H9 (cell line): Measurements from ENCODE around the gene TAF8. TPM values are rescaled to one million over a fixed set of nuclear protein-coding genes. Genes with fewer than 3 reads are reported as not detected.
A peak's percentile ranks its signal among the peaks of the same experiment; 100 is the strongest.

Experiments
- DNase-seq: peaks from one replicate; pipeline ENCODE4 v3.0.0-alpha.2; 2017
- H2AFZ ChIP-seq: one replicate; pipeline ENCODE4 v1.6.1; 2013; ENCODE audit warnings: mild to moderate bottlenecking, low read length, control low read depth, moderate library complexity
- H2AK5ac ChIP-seq: 2 replicates; pipeline ENCODE4 v1.6.1; 2013; ENCODE audit warnings: low read length, control low read depth, mixed read lengths; ENCODE audit not compliant: insufficient read length
- H2BK120ac ChIP-seq: one replicate; pipeline ENCODE4 v1.6.1; 2013; ENCODE audit warnings: low read depth, mild to moderate bottlenecking, low read length, control low read depth, inconsistent platforms; ENCODE audit not compliant: poor library complexity, severe bottlenecking
- H2BK12ac ChIP-seq: 2 replicates; pipeline ENCODE4 v1.6.1; 2013; ENCODE audit warnings: low read length, control low read depth, mixed read lengths, low read depth; ENCODE audit not compliant: insufficient read length
- H2BK15ac ChIP-seq: 2 replicates; pipeline ENCODE4 v1.6.1; 2013; ENCODE audit warnings: low read depth, low read length, control low read depth
- H2BK20ac ChIP-seq: one replicate; pipeline ENCODE4 v1.6.1; 2013; ENCODE audit warnings: low read depth, mild to moderate bottlenecking, low read length, control low read depth, inconsistent platforms; ENCODE audit not compliant: poor library complexity, severe bottlenecking
- H2BK5ac ChIP-seq: 2 replicates; pipeline ENCODE4 v1.6.1; 2013; ENCODE audit warnings: low read length, control low read depth, mixed read lengths; ENCODE audit not compliant: insufficient read length
- H3K14ac ChIP-seq: 2 replicates; pipeline ENCODE4 v1.6.1; 2013; ENCODE audit warnings: low read length, control low read depth; ENCODE audit not compliant: insufficient read depth
- H3K18ac ChIP-seq: 2 replicates; pipeline ENCODE4 v1.6.1; 2013; ENCODE audit warnings: low read depth, mild to moderate bottlenecking, mixed read lengths, low read length, control low read depth; ENCODE audit not compliant: insufficient read length
- H3K23ac ChIP-seq: 2 replicates; pipeline ENCODE4 v1.6.1; 2013; ENCODE audit warnings: low read length, control low read depth, mixed read lengths, low read depth; ENCODE audit not compliant: insufficient read length
- H3K23me2 ChIP-seq: 2 replicates; pipeline ENCODE4 v1.6.1; 2013; ENCODE audit warnings: low read depth, mild to moderate bottlenecking, mixed read lengths, low read length, control low read depth; ENCODE audit not compliant: insufficient read length, poor library complexity, severe bottlenecking
- H3K27ac ChIP-seq: 2 replicates; pipeline ENCODE4 v1.5.1; 2013; ENCODE audit warnings: low read length, control low read depth, mixed read lengths, low read depth; ENCODE audit not compliant: insufficient read length
- H3K27me3 ChIP-seq: 2 replicates; pipeline ENCODE4 v1.6.1; 2013; ENCODE audit warnings: low read length, control low read depth, inconsistent platforms; ENCODE audit not compliant: insufficient read depth
- H3K4ac ChIP-seq: 2 replicates; pipeline ENCODE4 v1.6.1; 2013; ENCODE audit warnings: low read depth, mild to moderate bottlenecking, control low read depth, inconsistent platforms, low read length, moderate library complexity
- H3K4me1 ChIP-seq: 2 replicates; pipeline ENCODE4 v1.6.1; 2013; ENCODE audit warnings: low read length, control low read depth, inconsistent platforms; ENCODE audit not compliant: insufficient read depth
- H3K4me2 ChIP-seq: 2 replicates; pipeline ENCODE4 v1.6.1; 2013; ENCODE audit warnings: low read length, control low read depth, mixed read lengths; ENCODE audit not compliant: insufficient read length, insufficient read depth
- H3K56ac ChIP-seq: 2 replicates; pipeline ENCODE4 v1.6.1; 2013; ENCODE audit warnings: low read depth, mild to moderate bottlenecking, mixed read lengths, low read length, control low read depth; ENCODE audit not compliant: insufficient read length
- H3K79me1 ChIP-seq: 2 replicates; pipeline ENCODE4 v1.6.1; 2013; ENCODE audit warnings: low read depth, mild to moderate bottlenecking, moderate library complexity, low read length, control low read depth, inconsistent platforms; ENCODE audit not compliant: insufficient read depth, poor library complexity, severe bottlenecking
- H3K79me2 ChIP-seq: 2 replicates; pipeline ENCODE4 v1.6.1; 2013; ENCODE audit warnings: low read length, control low read depth, inconsistent platforms; ENCODE audit not compliant: insufficient read depth
- H3K9ac ChIP-seq: 2 replicates; pipeline ENCODE4 v1.6.1; 2013; ENCODE audit warnings: low read length, control low read depth, mixed read lengths; ENCODE audit not compliant: insufficient read length; ENCODE audit errors: extremely low read depth
- H3K9me3 ChIP-seq: one replicate; pipeline ENCODE4 v1.6.1; 2013; ENCODE audit warnings: low read depth, low read length, inconsistent platforms; ENCODE audit not compliant: control insufficient read depth
- H3T11ph ChIP-seq: one replicate; pipeline ENCODE4 v1.6.1; 2013; ENCODE audit warnings: mild to moderate bottlenecking, low read length, control low read depth, inconsistent platforms
- H4K20me1 ChIP-seq: one replicate; pipeline ENCODE4 v1.6.1; 2013; ENCODE audit not compliant: control insufficient read depth, insufficient read length, insufficient read depth
- H4K5ac ChIP-seq: 2 replicates; pipeline ENCODE4 v1.6.1; 2013; ENCODE audit warnings: low read depth, mild to moderate bottlenecking, mixed read lengths, low read length, control low read depth; ENCODE audit not compliant: insufficient read length
- H4K8ac ChIP-seq: replicated peaks from 2 replicates; pipeline ENCODE4 v1.6.1; 2013; ENCODE audit warnings: low read length, control low read depth, mixed read lengths, low read depth; ENCODE audit not compliant: insufficient read length
- H4K91ac ChIP-seq: 2 replicates; pipeline ENCODE4 v1.6.1; 2013; ENCODE audit warnings: low read depth, mild to moderate bottlenecking, moderate library complexity, mixed read lengths, low read length, control low read depth; ENCODE audit not compliant: insufficient read length
- H3K27ac Mint-ChIP-seq, 3 experiments: 2 replicates in 2 of 3; 3 replicates in 1 of 3; pipeline ENCODE4 v1.8.0; 2020 to 2021; ENCODE audit warnings: mixed read lengths in 3 of 3, mild to moderate bottlenecking in 1 of 3, moderate library complexity in 1 of 3
- H3K27me3 Mint-ChIP-seq: 2 replicates; pipeline ENCODE4 v1.8.0; 2021; ENCODE audit warnings: low read depth, mild to moderate bottlenecking, moderate library complexity, mixed read lengths
- H3K36me3 Mint-ChIP-seq, 3 experiments: 2 replicates in 2 of 3; 3 replicates in 1 of 3; pipeline ENCODE4 v1.8.0; 2020 to 2021; ENCODE audit warnings: low read depth in 3 of 3, mixed read lengths in 3 of 3; ENCODE audit not compliant: insufficient read depth in 1 of 3
- H3K4me1 Mint-ChIP-seq, 2 experiments: 2 replicates each; pipeline ENCODE4 v1.8.0; 2020; ENCODE audit warnings: mixed read lengths in 2 of 2
- H3K4me3 Mint-ChIP-seq, 2 experiments: 2 replicates in 1 of 2; 3 replicates in 1 of 2; pipeline ENCODE4 v1.8.0; 2020 to 2021; ENCODE audit warnings: mild to moderate bottlenecking in 2 of 2, mixed read lengths in 2 of 2, moderate library complexity in 1 of 2
- H3K9me3 Mint-ChIP-seq, 2 experiments: 2 replicates in 1 of 2; 3 replicates in 1 of 2; pipeline ENCODE4 v1.8.0; 2020; ENCODE audit warnings: mild to moderate bottlenecking in 2 of 2, mixed read lengths in 2 of 2, moderate library complexity in 1 of 2
- WGBS: extraction: QIAGEN DNeasy Blood & Tissue Kit; methylation state at CpG from one replicate; pipeline ENCODE4 v1.1.7; 2013; ENCODE audit warnings: missing lambda C conversion rate, low lambda C conversion rate, mixed read lengths; ENCODE audit not compliant: insufficient read length; ENCODE audit errors: extremely low coverage; 5-methylcytosine and 5-hydroxymethylcytosine counted together
- total RNA-seq: library from RNA; stranded (reverse); gene quantifications from 2 replicates; pipeline ENCODE4 v1.2.1, GENCODE V29; 2021
- TF ChIP-seq, protein P1 (sequence below): fragments of 200-600 bp; sonication (generic); conservative IDR thresholded peaks from 3 replicates; pipeline ENCODE4 v1.8.0; 2021; ENCODE audit warnings: antibody characterized with exemption, mild to moderate bottlenecking

TAF8 gene
- total RNA-seq, 1 experiment from 2014 or later: 30.4 TPM

DNA sequence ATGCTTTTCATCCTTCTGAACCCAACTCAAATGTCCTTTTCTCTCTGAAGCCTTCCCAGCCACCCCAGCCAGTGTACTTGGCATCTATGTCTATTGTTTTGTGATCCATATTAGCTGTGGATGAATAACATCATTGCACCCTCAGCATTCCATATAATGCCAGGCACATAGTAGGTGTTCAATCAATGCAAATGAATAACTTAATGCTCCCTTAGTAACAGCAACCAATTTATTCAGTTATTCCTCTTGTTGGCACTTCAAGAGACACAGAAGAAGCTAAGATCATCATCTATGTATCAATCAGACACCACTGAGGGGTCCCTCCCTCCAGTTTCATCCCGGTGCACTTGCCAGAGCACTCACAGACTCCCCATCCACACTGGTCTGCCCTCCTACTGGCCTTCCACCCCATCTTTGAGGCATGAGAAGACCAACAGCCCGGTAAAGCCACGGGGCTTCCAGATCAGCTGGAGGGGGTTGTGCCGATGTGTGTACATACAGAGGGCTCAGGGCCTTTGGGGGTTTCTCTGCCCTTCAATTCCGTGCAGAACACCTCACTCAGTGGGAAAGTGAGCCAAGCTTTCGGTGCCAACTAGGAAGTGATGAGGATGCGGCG is 2.4 kb upstream of the TAF8 start:
- Histone ChIP-seq H3K4me2 (peak overlapping the region; percentile 66), H3K4me1 (peaks cover 3% of the 10 kb centered on the region; the same call in 1 of the 2 replicates), H3K23me2 (peaks cover 15% of the 10 kb centered on the region), H3K4ac (no peak overlapping the region), H3K56ac (no peak overlapping the region), H3K27ac (no peak overlapping the region), H4K8ac (no peak overlapping the region), H3K14ac (peak overlapping the region; percentile 1; the same call in 1 of the 2 replicates), H3K9ac (no peak overlapping the region), H3K79me1 (no peaks in the 10 kb centered on the region), H3K27me3 (peaks cover 46% of the 10 kb centered on the region), H2BK20ac (no peak overlapping the region), H4K5ac (no peak overlapping the region), H2BK15ac (no peak overlapping the region), H2AK5ac (no peak overlapping the region), H2AFZ (no peak overlapping the region), H3K23ac (no peak overlapping the region), H3T11ph (no peak overlapping the region), H3K79me2 (no peaks in the 10 kb centered on the region), H3K9me3 (no peaks in the 10 kb centered on the region), H2BK5ac (no peak overlapping the region), H2BK120ac (no peak overlapping the region), H3K18ac (no peak overlapping the region), H2BK12ac (no peak overlapping the region), H4K20me1 (peaks cover 2% of the 10 kb centered on the region), H4K91ac (no peak overlapping the region)
- Mint-ChIP-seq H3K36me3 (peaks cover 9 to 19% (median 12%) of the 10 kb centered on the region in 3 experiments; a peak in 6 of 7 replicates), H3K27ac (no peak overlapping the region), H3K4me3 (peak overlapping the region; percentile 85 to 96), H3K27me3 (peaks cover 71% of the 10 kb centered on the region), H3K9me3 (no peaks in the 10 kb centered on the region; a peak in 1 of 5 replicates), H3K4me1 (peaks cover 37 to 45% of the 10 kb centered on the region in 2 experiments)
- WGBS: no CpG with 5 or more reads among the region's 8 CpGs
- TF ChIP-seq, protein P1, sequence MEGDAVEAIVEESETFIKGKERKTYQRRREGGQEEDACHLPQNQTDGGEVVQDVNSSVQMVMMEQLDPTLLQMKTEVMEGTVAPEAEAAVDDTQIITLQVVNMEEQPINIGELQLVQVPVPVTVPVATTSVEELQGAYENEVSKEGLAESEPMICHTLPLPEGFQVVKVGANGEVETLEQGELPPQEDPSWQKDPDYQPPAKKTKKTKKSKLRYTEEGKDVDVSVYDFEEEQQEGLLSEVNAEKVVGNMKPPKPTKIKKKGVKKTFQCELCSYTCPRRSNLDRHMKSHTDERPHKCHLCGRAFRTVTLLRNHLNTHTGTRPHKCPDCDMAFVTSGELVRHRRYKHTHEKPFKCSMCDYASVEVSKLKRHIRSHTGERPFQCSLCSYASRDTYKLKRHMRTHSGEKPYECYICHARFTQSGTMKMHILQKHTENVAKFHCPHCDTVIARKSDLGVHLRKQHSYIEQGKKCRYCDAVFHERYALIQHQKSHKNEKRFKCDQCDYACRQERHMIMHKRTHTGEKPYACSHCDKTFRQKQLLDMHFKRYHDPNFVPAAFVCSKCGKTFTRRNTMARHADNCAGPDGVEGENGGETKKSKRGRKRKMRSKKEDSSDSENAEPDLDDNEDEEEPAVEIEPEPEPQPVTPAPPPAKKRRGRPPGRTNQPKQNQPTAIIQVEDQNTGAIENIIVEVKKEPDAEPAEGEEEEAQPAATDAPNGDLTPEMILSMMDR: no peak
- DNase-seq: no peak
